LNCAP (cell line): ENCODE measurements around the gene SSH2.

Experiments used
- CTCF ChIP-seq: fragments of 450-650 bp; IDR thresholded peaks from 2 replicates; pipeline ENCODE4 v1.5.1; 2017; ENCODE audit warnings: mild to moderate bottlenecking

Gene SSH2

GRCh38 chr17:29710891-29711418 lies 219.1 kb downstream of the SSH2 start:
- TF ChIP-seq CTCF: no peak

DNA sequence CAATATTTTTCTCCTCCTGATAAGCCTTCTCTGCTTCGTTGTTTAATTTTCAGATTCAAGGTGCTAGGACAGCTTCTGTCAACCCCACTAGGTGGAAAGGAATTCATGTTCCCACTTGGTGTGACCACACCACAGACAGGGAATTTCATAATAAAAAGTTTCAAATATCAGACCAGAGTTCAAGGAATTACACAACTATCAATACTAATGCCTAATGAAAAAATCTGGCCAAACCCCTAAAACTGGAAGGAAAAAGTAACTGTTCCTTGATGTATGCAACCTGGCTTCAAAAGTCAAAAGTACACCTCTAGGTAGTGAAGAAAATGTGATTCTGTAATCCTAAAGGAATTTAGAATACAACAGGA lies 219.5 kb downstream of the SSH2 start:
- TF ChIP-seq CTCF: no peak

DNA sequence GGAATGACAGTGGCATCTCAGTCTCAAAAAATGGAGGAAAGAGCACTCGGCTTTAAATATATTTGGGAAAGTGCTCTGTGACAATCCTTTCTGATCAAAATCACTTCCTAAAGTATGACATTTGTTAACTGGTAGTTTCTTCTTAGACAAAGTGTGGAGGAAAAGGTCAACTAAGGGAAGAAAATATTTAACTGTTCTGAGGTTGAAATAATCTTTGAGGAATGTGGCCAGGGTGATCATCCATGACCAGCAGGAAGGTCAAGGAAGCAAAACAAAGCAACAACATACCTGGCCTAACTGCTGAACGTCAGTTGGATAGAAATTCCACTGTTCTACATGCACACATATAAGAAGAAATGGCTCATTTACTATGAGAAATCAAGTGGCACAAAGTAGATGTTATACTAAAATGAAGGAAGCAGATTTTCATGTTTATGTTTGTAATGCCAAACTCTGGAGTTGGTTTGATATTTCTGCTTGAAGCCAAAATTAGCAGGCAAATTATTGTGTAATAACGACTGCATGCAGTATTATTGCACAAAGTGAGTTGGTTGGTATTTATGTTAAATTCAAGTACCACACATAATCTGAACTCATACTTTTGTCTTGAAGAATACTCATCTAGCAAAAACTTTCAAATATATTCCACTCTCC lies 220.0 kb downstream of the SSH2 start:
- TF ChIP-seq CTCF: no peak

DNA sequence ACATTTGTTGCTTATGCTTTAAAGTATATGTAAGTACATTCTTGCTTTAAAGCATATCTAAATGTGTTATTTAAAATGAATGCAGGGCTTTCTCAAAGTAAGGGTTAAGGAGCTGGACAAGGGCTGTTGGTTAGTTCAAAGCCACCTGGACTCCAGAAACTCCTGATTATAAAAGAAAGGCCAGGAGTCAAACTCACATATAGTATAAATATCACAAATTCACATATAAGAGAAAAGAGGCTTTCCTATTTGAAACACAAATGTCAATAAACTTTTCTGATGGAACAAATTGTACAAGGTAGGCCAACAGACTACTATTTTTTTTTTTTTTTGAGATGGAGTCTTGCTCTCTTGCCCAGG lies 222.8 kb downstream of the SSH2 start:
- no peak for TF ChIP-seq CTCF

- TF ChIP-seq CTCF: no peak
These were observed 224.0 kb downstream of the SSH2 start for GRCh38 chr17:29706045-29706431.

GRCh38 chr17:29705386-29705785 lies 224.6 kb downstream of the SSH2 start:
- TF ChIP-seq CTCF: no peak

DNA sequence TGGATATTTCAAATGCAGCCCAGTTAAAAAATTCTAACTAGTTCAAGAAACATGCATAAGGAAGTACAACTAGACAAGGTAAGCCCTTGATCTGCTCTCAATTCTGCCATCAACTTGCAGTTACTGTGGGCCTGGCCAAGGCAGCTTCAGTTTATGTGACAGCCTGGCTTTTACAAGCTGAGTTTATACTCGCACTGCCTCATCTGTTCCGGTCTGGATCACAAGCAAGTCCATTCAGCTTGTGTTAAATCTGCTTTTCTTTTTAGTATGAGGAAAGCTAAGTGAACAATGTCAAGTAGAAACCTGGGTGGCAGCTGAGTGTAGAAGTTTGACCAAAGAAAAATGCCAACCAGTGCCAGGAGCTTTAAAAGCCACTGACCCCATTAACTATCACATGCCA lies 230.7 kb downstream of the SSH2 start:
- no peak for TF ChIP-seq CTCF

DNA sequence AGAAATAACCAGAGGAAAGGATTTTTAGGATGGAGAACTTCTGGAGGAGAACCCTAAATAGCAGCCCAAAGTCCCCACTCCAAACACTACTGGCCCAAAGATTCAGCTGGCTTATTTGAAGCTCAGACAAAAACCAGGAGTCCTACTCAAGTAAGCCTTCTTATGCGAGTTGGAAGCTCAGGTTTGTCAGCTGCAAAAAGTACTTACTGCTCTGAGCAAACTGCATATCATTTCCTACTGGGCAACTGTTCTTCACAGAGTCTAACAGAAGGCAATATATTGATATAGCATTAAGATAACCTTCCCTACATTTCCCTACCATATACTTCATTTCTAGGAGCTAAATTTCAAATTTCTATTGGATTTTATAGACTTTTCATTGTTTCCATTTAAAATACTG lies 231.2 kb downstream of the SSH2 start:
- TF ChIP-seq CTCF: no peak
